ENCODE measurements around the gene SPO11.

SPO11 gene

DNA sequence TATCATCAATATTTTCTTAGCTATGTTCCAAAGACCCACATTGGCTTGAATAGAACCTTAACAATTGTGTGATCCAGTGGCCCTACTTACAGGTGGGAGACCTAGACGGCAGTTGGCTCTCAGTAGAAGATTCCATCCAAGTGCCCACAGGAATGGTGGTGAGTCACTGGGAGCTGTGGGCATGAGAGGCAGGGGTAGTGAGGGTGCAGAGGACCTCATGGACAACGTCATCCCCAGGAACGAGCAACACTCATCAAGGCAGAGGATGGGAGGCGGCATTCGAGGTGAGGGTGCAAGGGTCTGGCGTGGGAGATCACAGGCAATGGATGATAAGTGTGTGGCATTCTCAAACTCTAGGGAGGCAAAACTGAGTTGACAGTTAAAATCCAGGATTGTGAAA, 17.5 kb upstream of the SPO11 start:
- DNase-seq: no peak

DNA sequence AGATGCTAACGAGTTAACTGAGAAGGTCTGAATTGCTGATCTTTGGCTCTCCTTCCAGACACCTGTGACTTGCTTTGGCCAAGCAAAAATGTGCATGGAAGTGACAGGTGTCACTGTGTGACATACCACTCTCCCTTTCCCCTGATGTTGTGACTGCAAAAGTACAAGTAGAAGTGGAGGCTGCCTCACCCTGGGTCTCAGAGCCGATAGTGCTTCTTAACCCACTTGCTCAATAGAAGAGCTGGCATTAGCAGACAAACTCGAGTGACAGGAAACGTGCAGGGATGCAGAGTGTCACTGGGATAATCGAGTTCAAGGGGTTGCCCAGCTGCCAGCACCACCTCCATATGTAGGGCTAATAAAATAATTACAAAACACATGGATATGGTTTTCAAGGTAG, 16.4 kb upstream of the SPO11 start:
- DNase-seq: no peak

GRCh38 chr20:57313951-57314350, 15.7 kb upstream of the SPO11 start:
- DNase-seq: no peak

GRCh38 chr20:57315083-57315975, 14.3 kb upstream of the SPO11 start:
- no peak for DNase-seq

DNA sequence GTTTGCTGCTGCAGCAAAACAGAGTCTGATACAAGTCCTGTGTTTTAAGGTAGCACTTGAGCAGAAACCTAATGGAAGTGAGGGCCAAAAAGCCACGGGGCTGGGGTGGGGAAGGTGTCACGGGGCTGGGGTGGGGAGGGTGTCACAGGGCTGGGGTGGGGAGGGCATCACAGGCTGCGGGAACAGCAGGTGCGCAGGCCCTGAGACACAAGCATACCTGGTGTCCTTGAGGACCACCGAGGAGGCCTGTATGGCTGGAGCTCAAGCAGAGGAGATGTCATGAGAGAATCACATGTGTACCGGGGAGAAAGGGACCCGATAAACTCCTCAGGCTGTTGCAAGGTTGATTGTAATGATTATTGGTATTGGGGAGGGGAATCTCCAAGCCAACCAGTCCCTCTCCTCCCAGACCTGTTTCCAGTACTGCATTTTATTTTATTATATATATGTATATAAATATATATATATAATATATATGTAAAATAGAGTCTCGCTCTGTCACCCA, 13.6 kb upstream of the SPO11 start:
- DNase-seq: no peak

GRCh38 chr20:57316795-57317201, 12.8 kb upstream of the SPO11 start:
- DNase-seq: no peak

GRCh38 chr20:57317316-57317788, 12.3 kb upstream of the SPO11 start:
- no peak for DNase-seq

GRCh38 chr20:57317789-57318371, 11.7 kb upstream of the SPO11 start:
- no peak for DNase-seq

GRCh38 chr20:57319584-57319983, 10.0 kb upstream of the SPO11 start:
- DNase-seq: no peak

DNA sequence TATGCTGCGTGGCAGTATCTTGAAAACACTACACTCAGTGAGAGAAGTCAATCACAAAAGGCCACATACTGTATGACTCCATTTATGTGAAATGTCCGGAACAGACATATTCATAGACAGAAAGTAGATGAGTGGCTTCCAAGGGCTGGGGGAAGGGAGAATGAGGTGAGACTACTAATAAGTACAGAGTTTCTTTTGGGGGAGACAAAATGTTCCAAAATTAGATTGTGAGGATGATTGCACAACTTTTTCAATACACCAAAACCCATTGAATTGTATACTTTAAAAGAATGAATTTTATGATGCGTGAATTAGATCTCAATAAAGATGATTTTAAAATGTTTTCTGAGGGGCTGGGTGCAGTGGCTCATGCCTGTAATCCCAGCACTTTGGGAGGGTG, 9.2 kb upstream of the SPO11 start:
- DNase-seq: no peak

DNA sequence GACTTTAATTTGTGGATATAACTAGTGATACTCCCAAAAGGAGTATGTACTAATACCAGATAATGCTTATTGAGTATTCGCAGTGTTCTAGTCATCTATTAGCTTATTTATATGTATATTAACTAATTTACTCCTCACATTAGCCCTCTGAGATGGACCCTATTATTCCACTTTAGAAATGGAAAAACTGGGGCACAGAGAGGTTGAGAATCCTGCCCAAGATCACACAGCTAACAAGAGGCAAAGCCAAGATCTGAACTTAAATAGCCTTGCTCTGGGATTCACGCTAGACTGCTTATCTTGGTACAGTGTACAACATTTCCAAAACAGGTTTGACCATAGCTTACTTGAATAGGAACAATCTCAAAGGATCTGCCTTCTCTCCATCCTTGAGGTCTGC, 8.5 kb upstream of the SPO11 start:
- no peak for DNase-seq

DNA sequence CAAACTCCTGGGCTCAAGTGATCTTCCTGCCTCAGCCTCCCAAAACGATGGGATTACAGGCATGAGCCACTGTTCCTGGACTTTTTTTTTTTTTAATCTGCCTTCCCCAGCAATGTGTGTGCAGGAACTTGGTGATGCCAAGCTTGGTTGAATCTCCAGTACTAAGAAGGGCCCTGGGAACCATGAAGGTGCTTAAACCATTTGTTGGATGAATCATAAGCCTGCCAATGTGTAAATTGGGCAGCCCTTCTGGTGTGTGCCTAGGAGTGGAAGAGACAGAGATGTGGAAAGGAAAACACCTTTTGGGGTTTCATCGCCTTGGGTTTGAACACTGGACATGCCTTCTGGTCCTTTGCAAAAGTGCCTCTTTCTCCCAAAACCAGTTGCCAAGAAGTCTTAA, 7.1 kb upstream of the SPO11 start:
- no peak for DNase-seq

GRCh38 chr20:57323034-57323433, 6.6 kb upstream of the SPO11 start:
- no peak for DNase-seq

DNA sequence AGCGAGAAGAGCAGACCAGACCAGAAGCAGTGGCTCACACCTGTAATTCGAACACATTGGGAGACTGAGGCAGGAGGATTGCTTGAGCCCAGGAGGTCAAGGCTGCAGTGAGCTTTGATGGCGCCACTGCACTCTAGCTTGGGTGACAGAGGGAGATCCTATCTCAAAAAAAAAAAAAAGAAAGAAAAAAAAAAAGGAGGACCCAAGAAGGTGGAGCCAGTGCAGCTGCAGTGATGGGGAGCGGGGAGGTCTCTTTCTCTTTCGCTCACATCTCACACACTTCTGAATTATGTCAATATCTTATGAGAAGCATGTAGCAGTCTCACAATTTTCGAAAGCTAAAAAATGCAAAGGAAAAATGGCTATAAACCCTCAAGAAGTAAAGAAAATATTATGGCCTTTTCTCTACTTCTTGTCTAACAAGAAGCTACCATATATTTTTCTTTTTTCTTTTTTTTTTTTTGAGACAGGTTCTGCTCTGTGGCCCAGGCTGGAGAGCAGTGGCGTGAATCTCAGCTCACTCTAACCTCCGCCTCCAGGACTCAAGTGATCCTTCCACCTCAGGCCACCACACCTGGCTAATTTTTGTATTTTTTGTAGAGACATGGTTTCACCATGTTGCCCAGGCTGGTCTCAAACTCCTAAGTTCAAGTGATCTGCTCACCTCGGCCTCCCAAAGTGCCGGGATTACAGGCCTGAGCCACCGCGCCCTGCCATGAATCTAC, 3.8 kb upstream of the SPO11 start:
- DNase-seq: no peak

- DNase-seq: no peak
Measured at GRCh38 chr20:57326667-57327455, 2.7 kb upstream of the SPO11 start.

DNA sequence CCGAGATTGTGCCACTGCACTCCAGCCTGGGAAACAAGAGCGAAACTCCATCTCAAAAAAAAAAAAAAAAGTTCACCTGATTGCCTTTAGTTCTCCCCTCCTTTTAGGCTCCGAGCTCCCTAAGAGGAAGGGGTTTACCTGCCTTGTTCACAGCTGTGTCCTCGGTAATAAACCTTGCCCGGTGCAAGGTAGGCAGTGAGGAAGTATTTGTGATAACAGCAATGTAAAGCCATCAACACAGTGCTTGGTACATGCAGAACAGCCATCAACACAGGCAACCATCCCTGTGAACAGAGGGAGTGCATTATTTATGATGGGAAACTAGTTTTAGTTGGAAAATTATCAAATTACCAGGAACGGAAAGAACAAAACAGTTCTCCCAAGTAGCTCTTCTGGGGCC, 1.8 kb upstream of the SPO11 start:
- DNase-seq: no peak

DNA sequence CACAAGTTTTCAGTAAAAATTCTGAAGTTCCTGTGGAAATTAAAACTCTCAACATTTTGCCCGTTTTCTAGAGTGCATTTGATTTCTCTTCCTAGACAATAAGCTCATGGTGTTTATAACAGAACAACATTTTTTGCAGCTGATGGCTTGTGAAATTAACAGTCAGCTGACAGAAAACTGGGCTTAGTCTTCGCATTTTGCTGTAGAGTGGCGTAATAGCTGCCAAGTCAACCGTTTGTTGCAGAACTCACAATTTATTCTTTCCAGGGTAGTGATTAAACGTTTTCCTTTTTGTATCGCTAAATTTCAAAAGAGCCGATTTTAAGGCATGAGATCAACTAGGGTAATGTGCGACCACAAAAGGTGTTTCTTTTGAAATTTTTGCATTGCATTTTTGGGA, 1.4 kb downstream of the SPO11 start:
- DNase-seq: no peak

GRCh38 chr20:57332105-57333089, 2.8 kb downstream of the SPO11 start:
- no peak for DNase-seq

DNA sequence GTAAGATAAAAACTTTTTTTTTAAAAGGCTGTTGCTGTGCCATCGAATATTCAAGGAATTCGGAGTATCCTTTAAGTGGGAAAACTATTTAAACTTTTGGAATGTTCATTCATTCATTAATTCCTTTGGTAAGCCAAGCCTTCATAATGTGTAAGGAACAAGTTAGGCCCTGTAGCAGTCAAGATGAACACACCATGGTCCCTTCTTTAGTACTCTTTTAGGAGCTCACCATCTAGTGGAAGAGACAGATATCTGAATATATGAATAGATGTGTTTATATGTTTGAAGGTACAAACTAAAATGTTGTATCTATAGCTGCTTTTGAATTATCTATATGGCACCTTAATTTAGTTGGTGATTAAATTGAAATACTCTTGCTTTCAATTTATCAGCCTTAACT, 5.8 kb downstream of the SPO11 start:
- no peak for DNase-seq

DNA sequence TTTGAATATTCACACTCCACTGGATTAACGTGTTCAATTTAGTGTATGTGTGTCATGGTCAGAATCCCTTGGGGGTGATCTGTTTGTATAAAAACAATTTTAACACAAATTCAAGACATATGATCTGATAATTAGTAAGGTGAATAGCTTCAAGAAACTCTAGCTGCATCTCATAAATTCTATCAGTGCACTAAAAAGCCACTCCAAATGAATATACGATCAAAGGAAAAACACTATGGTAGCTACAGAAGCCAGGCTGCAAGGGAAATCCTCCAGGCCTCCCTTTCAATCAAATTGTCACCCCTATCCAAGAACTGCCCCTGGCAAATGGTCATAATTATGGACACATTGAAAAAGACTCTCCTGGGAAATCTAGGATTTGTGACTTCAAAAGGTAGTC, 12.1 kb downstream of the SPO11 start:
- no peak for DNase-seq

DNA sequence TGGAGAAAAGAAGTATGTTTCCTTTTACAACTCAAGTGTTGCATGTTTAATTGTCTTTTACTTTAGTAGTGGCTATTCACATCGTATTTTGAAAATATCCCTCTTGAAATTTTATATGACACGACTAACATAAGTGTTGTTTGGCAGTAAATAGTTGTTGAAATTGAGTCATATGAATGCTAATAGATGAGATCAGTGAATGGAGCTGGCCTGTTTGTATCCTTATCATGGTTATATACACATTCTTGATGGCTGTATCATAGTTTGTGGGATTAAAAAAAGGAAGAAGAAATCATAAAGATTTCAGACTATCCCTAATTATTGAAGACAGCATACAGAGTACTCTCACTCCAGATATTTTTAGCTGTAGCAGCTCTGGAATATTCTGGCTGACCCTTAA, 13.2 kb downstream of the SPO11 start:
- DNase-seq: no peak

All from effector CD4-positive, alpha-beta T cell (primary cell).